DOHH2 (cell line): ENCODE measurements around the gene CHRDL2.

ENCODE experiments used
- CTCF ChIP-seq: fragments of 200-600 bp; sonication (generic); IDR thresholded peaks from one replicate; pipeline ENCODE4 v1.5.1; 2014; ENCODE audit warnings: antibody characterized with exemption, mild to moderate bottlenecking, low read depth, low read length; ENCODE audit not compliant: poor library complexity, severe bottlenecking
- EZH2phosphoT487 ChIP-seq: fragments of 200-600 bp; sonication (generic); IDR thresholded peaks from 2 replicates; pipeline ENCODE4 v1.6.1; 2017; ENCODE audit warnings: borderline replicate concordance, mild to moderate bottlenecking, antibody characterized with exemption, low read length, moderate library complexity, mixed read lengths

- TF ChIP-seq EZH2phosphoT487 (no peak), CTCF (no peak)
Observed at GRCh38 chr11:74672332-74672955, 58.8 kb downstream of the CHRDL2 start.
